H9 (cell line): ENCODE data around the gene CEMIP. TPM values are rescaled to one million over a fixed set of nuclear protein-coding genes. Genes with fewer than 3 reads are reported as not detected.

ENCODE experiments used
- DNase-seq: peaks from one replicate; pipeline ENCODE4 v3.0.0-alpha.2; 2017
- H2AFZ ChIP-seq: one replicate; pipeline ENCODE4 v1.6.1; 2013; ENCODE audit warnings: mild to moderate bottlenecking, low read length, control low read depth, moderate library complexity
- H2AK5ac ChIP-seq: 2 replicates; pipeline ENCODE4 v1.6.1; 2013; ENCODE audit warnings: low read length, control low read depth, mixed read lengths; ENCODE audit not compliant: insufficient read length
- H2BK120ac ChIP-seq: one replicate; pipeline ENCODE4 v1.6.1; 2013; ENCODE audit warnings: low read depth, mild to moderate bottlenecking, low read length, control low read depth, inconsistent platforms; ENCODE audit not compliant: poor library complexity, severe bottlenecking
- H2BK12ac ChIP-seq: 2 replicates; pipeline ENCODE4 v1.6.1; 2013; ENCODE audit warnings: low read length, control low read depth, mixed read lengths, low read depth; ENCODE audit not compliant: insufficient read length
- H2BK15ac ChIP-seq: 2 replicates; pipeline ENCODE4 v1.6.1; 2013; ENCODE audit warnings: low read depth, low read length, control low read depth
- H2BK20ac ChIP-seq: one replicate; pipeline ENCODE4 v1.6.1; 2013; ENCODE audit warnings: low read depth, mild to moderate bottlenecking, low read length, control low read depth, inconsistent platforms; ENCODE audit not compliant: poor library complexity, severe bottlenecking
- H2BK5ac ChIP-seq: 2 replicates; pipeline ENCODE4 v1.6.1; 2013; ENCODE audit warnings: low read length, control low read depth, mixed read lengths; ENCODE audit not compliant: insufficient read length
- H3K14ac ChIP-seq: 2 replicates; pipeline ENCODE4 v1.6.1; 2013; ENCODE audit warnings: low read length, control low read depth; ENCODE audit not compliant: insufficient read depth
- H3K18ac ChIP-seq: 2 replicates; pipeline ENCODE4 v1.6.1; 2013; ENCODE audit warnings: low read depth, mild to moderate bottlenecking, mixed read lengths, low read length, control low read depth; ENCODE audit not compliant: insufficient read length
- H3K23ac ChIP-seq: 2 replicates; pipeline ENCODE4 v1.6.1; 2013; ENCODE audit warnings: low read length, control low read depth, mixed read lengths, low read depth; ENCODE audit not compliant: insufficient read length
- H3K23me2 ChIP-seq: 2 replicates; pipeline ENCODE4 v1.6.1; 2013; ENCODE audit warnings: low read depth, mild to moderate bottlenecking, mixed read lengths, low read length, control low read depth; ENCODE audit not compliant: insufficient read length, poor library complexity, severe bottlenecking
- H3K27ac ChIP-seq: 2 replicates; pipeline ENCODE4 v1.5.1; 2013; ENCODE audit warnings: low read length, control low read depth, mixed read lengths, low read depth; ENCODE audit not compliant: insufficient read length
- H3K27me3 ChIP-seq: 2 replicates; pipeline ENCODE4 v1.6.1; 2013; ENCODE audit warnings: low read length, control low read depth, inconsistent platforms; ENCODE audit not compliant: insufficient read depth
- H3K4ac ChIP-seq: 2 replicates; pipeline ENCODE4 v1.6.1; 2013; ENCODE audit warnings: low read depth, mild to moderate bottlenecking, control low read depth, inconsistent platforms, low read length, moderate library complexity
- H3K4me1 ChIP-seq: 2 replicates; pipeline ENCODE4 v1.6.1; 2013; ENCODE audit warnings: low read length, control low read depth, inconsistent platforms; ENCODE audit not compliant: insufficient read depth
- H3K4me2 ChIP-seq: 2 replicates; pipeline ENCODE4 v1.6.1; 2013; ENCODE audit warnings: low read length, control low read depth, mixed read lengths; ENCODE audit not compliant: insufficient read length, insufficient read depth
- H3K56ac ChIP-seq: 2 replicates; pipeline ENCODE4 v1.6.1; 2013; ENCODE audit warnings: low read depth, mild to moderate bottlenecking, mixed read lengths, low read length, control low read depth; ENCODE audit not compliant: insufficient read length
- H3K79me1 ChIP-seq: 2 replicates; pipeline ENCODE4 v1.6.1; 2013; ENCODE audit warnings: low read depth, mild to moderate bottlenecking, moderate library complexity, low read length, control low read depth, inconsistent platforms; ENCODE audit not compliant: insufficient read depth, poor library complexity, severe bottlenecking
- H3K79me2 ChIP-seq: 2 replicates; pipeline ENCODE4 v1.6.1; 2013; ENCODE audit warnings: low read length, control low read depth, inconsistent platforms; ENCODE audit not compliant: insufficient read depth
- H3K9ac ChIP-seq: 2 replicates; pipeline ENCODE4 v1.6.1; 2013; ENCODE audit warnings: low read length, control low read depth, mixed read lengths; ENCODE audit not compliant: insufficient read length; ENCODE audit errors: extremely low read depth
- H3K9me3 ChIP-seq: one replicate; pipeline ENCODE4 v1.6.1; 2013; ENCODE audit warnings: low read depth, low read length, inconsistent platforms; ENCODE audit not compliant: control insufficient read depth
- H3T11ph ChIP-seq: one replicate; pipeline ENCODE4 v1.6.1; 2013; ENCODE audit warnings: mild to moderate bottlenecking, low read length, control low read depth, inconsistent platforms
- H4K20me1 ChIP-seq: one replicate; pipeline ENCODE4 v1.6.1; 2013; ENCODE audit not compliant: control insufficient read depth, insufficient read length, insufficient read depth
- H4K5ac ChIP-seq: 2 replicates; pipeline ENCODE4 v1.6.1; 2013; ENCODE audit warnings: low read depth, mild to moderate bottlenecking, mixed read lengths, low read length, control low read depth; ENCODE audit not compliant: insufficient read length
- H4K8ac ChIP-seq: replicated peaks from 2 replicates; pipeline ENCODE4 v1.6.1; 2013; ENCODE audit warnings: low read length, control low read depth, mixed read lengths, low read depth; ENCODE audit not compliant: insufficient read length
- H4K91ac ChIP-seq: 2 replicates; pipeline ENCODE4 v1.6.1; 2013; ENCODE audit warnings: low read depth, mild to moderate bottlenecking, moderate library complexity, mixed read lengths, low read length, control low read depth; ENCODE audit not compliant: insufficient read length
- H3K27ac Mint-ChIP-seq, 3 experiments: 2 replicates in 2 of 3; 3 replicates in 1 of 3; pipeline ENCODE4 v1.8.0; 2020 to 2021; ENCODE audit warnings: mixed read lengths in 3 of 3, mild to moderate bottlenecking in 1 of 3, moderate library complexity in 1 of 3
- H3K27me3 Mint-ChIP-seq: 2 replicates; pipeline ENCODE4 v1.8.0; 2021; ENCODE audit warnings: low read depth, mild to moderate bottlenecking, moderate library complexity, mixed read lengths
- H3K36me3 Mint-ChIP-seq, 3 experiments: 2 replicates in 2 of 3; 3 replicates in 1 of 3; pipeline ENCODE4 v1.8.0; 2020 to 2021; ENCODE audit warnings: low read depth in 3 of 3, mixed read lengths in 3 of 3; ENCODE audit not compliant: insufficient read depth in 1 of 3
- H3K4me1 Mint-ChIP-seq, 2 experiments: 2 replicates each; pipeline ENCODE4 v1.8.0; 2020; ENCODE audit warnings: mixed read lengths in 2 of 2
- H3K4me3 Mint-ChIP-seq, 2 experiments: 2 replicates in 1 of 2; 3 replicates in 1 of 2; pipeline ENCODE4 v1.8.0; 2020 to 2021; ENCODE audit warnings: mild to moderate bottlenecking in 2 of 2, mixed read lengths in 2 of 2, moderate library complexity in 1 of 2
- H3K9me3 Mint-ChIP-seq, 2 experiments: 2 replicates in 1 of 2; 3 replicates in 1 of 2; pipeline ENCODE4 v1.8.0; 2020; ENCODE audit warnings: mild to moderate bottlenecking in 2 of 2, mixed read lengths in 2 of 2, moderate library complexity in 1 of 2
- WGBS: extraction: QIAGEN DNeasy Blood & Tissue Kit; methylation state at CpG from one replicate; pipeline ENCODE4 v1.1.7; 2013; ENCODE audit warnings: missing lambda C conversion rate, low lambda C conversion rate, mixed read lengths; ENCODE audit not compliant: insufficient read length; ENCODE audit errors: extremely low coverage; 5-methylcytosine and 5-hydroxymethylcytosine counted together
- total RNA-seq: library from RNA; stranded (reverse); gene quantifications from 2 replicates; pipeline ENCODE4 v1.2.1, GENCODE V29; 2021
- TF ChIP-seq, protein P1 (sequence below): fragments of 200-600 bp; sonication (generic); conservative IDR thresholded peaks from 3 replicates; pipeline ENCODE4 v1.8.0; 2021; ENCODE audit warnings: antibody characterized with exemption, mild to moderate bottlenecking

The CEMIP gene
- total RNA-seq, 1 experiment from 2014 or later, result 0.09 TPM

DNA sequence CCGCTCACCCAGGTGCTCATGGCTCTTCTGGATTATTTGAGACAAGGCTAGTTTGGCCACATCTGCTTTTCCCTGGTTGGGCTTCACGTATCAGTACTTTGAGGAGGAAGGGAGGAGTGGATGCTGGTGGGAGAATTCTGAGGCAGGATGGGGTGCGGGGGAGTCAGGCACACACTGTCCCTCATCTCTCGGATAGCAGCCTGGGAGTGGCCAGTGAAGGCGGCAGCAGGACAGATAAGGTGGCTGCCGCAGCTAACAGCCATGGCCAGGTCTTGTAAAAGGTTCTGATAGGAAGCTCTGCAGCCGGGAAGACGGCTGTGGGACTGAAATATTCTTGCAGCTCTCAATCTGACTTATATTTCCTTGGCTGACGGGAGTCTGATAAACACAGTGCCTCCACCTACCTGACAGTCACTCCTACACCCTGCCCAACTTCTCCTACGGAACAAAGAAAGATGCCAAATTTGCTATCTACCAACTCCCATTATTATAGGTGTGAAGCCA lies 123.2 kb downstream of the CEMIP start:
- H2BK120ac ChIP-seq, result no peak overlapping the region
- no peak overlapping the region for H2BK5ac ChIP-seq
- no peaks in the 10 kb centered on the region for H3K4me1 ChIP-seq
- no peak overlapping the region for H2AK5ac ChIP-seq
- no peak overlapping the region for H2BK12ac ChIP-seq
- no peak overlapping the region for H2AFZ ChIP-seq
- H4K5ac ChIP-seq, result no peak overlapping the region
- no peak overlapping the region for H3K18ac ChIP-seq
- H3K27me3 ChIP-seq, result no peaks in the 10 kb centered on the region
- H3K27ac ChIP-seq, result no peak overlapping the region
- no peak overlapping the region for H4K8ac ChIP-seq
- H4K91ac ChIP-seq, result no peak overlapping the region
- H3K14ac ChIP-seq, result no peak overlapping the region
- Mint-ChIP-seq H3K36me3 (no peaks in the 10 kb centered on the region; a peak in 2 of 7 replicates), H3K27ac (no peak overlapping the region; a peak in 1 of 7 replicates), H3K27me3 (no peaks in the 10 kb centered on the region; the same call in 1 of the 2 replicates), H3K4me3 (no peak overlapping the region), H3K9me3 (no peaks in the 10 kb centered on the region), H3K4me1 (peaks cover 5 to 15% of the 10 kb centered on the region in 2 experiments)
- no peaks in the 10 kb centered on the region for H3K79me2 ChIP-seq
- no peak overlapping the region for H3K56ac ChIP-seq
- no peak overlapping the region for H3K4ac ChIP-seq
- H4K20me1 ChIP-seq, result no peaks in the 10 kb centered on the region
- H3K9me3 ChIP-seq, result no peaks in the 10 kb centered on the region
- no peaks in the 10 kb centered on the region for H3K23me2 ChIP-seq
- no peak overlapping the region for H3K4me2 ChIP-seq
- no peak for DNase-seq
- H3T11ph ChIP-seq, result no peak overlapping the region
- no peak overlapping the region for H2BK15ac ChIP-seq
- TF ChIP-seq, protein P1, sequence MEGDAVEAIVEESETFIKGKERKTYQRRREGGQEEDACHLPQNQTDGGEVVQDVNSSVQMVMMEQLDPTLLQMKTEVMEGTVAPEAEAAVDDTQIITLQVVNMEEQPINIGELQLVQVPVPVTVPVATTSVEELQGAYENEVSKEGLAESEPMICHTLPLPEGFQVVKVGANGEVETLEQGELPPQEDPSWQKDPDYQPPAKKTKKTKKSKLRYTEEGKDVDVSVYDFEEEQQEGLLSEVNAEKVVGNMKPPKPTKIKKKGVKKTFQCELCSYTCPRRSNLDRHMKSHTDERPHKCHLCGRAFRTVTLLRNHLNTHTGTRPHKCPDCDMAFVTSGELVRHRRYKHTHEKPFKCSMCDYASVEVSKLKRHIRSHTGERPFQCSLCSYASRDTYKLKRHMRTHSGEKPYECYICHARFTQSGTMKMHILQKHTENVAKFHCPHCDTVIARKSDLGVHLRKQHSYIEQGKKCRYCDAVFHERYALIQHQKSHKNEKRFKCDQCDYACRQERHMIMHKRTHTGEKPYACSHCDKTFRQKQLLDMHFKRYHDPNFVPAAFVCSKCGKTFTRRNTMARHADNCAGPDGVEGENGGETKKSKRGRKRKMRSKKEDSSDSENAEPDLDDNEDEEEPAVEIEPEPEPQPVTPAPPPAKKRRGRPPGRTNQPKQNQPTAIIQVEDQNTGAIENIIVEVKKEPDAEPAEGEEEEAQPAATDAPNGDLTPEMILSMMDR, result no peak
- no peak overlapping the region for H3K23ac ChIP-seq
- no peaks in the 10 kb centered on the region for H3K79me1 ChIP-seq
- H3K9ac ChIP-seq, result no peak overlapping the region
- WGBS, result no CpG with 5 or more reads among the region's 10 CpGs
- H2BK20ac ChIP-seq, result no peak overlapping the region
